Measurements from ENCODE around the gene CCT8L2.
"Not testable (repeated sequence)": the region's sequence is repeated elsewhere in the genome, so short reads cannot be mapped to it uniquely, and the experiment has no call there.

- TF ChIP-seq CTCF (IDR thresholded peaks at IDR 0.05 in 8 of 11, conservative IDR thresholded peaks at IDR 0.05 in 3 of 11); POLR2A (IDR thresholded peaks at IDR 0.05): not testable (repeated sequence)
These were observed 35.9 kb upstream of the CCT8L2 start for GRCh38 chr22:16628476-16628875.
